Thoracic aorta (tissue), 2 donors: ENCODE data around the gene MAN2C1. TPM values are rescaled to one million over a fixed set of nuclear protein-coding genes. Genes with fewer than 3 reads are reported as not detected.

Experiments
- ATAC-seq: fragments of 150-250 bp; one replicate; pipeline ENCODE4 v1.8.0; 2017; ENCODE audit warnings: low read depth; ENCODE audit not compliant: insufficient number of reproducible peaks, low FRiP score
- DNase-seq: peaks from one replicate; pipeline ENCODE4 v3.0.0-alpha.2; 2020; ENCODE audit warnings: low spot score
- H3K27ac ChIP-seq, 2 donors: fragments of 200-600 bp; sonication (generic); 1 replicate in 1 of 2; 2 replicates in 1 of 2; pipeline ENCODE4 v1.5.1; 2016; ENCODE audit warnings: mild to moderate bottlenecking in 2 of 2, moderate library complexity in 2 of 2
- H3K27me3 ChIP-seq: fragments of 200-600 bp; sonication (generic); replicated peaks from 2 replicates; pipeline ENCODE4 v1.6.0; 2016; ENCODE audit warnings: mild to moderate bottlenecking; ENCODE audit not compliant: insufficient read depth
- H3K36me3 ChIP-seq: fragments of 200-600 bp; sonication (generic); one replicate; pipeline ENCODE4 v1.5.1; 2016
- H3K4me1 ChIP-seq, 2 donors: fragments of 200-600 bp; sonication (generic); 1 replicate in 1 of 2; 2 replicates in 1 of 2; pipeline versions ENCODE4 v1.5.1 to v1.6.0; 2016; ENCODE audit warnings: low read depth in 2 of 2, mild to moderate bottlenecking in 1 of 2; ENCODE audit not compliant: control insufficient read depth in 1 of 2
- H3K4me3 ChIP-seq: fragments of 200-600 bp; sonication (generic); 2 replicates; pipeline ENCODE4 v1.5.1; 2016; ENCODE audit warnings: mild to moderate bottlenecking
- H3K9me3 ChIP-seq: fragments of 200-600 bp; sonication (generic); 2 replicates; pipeline ENCODE4 v1.5.1; 2016
- total RNA-seq, 2 donors: library from RNA; depleted of rRNA; stranded (reverse); fragments of >200 nt; gene quantifications; one replicate each; pipeline versions ENCODE4 v1.1.0 to v1.2.3, GENCODE V29; 2016
- TF ChIP-seq, protein P1 (sequence below): fragments of 200-600 bp; sonication (generic); IDR thresholded peaks from one replicate; pipeline ENCODE4 v1.5.1; 2019; ENCODE audit warnings: antibody characterized with exemption

MAN2C1 gene
- total RNA-seq, 2 donors from 2014 or later = 394 to 471 TPM

DNA sequence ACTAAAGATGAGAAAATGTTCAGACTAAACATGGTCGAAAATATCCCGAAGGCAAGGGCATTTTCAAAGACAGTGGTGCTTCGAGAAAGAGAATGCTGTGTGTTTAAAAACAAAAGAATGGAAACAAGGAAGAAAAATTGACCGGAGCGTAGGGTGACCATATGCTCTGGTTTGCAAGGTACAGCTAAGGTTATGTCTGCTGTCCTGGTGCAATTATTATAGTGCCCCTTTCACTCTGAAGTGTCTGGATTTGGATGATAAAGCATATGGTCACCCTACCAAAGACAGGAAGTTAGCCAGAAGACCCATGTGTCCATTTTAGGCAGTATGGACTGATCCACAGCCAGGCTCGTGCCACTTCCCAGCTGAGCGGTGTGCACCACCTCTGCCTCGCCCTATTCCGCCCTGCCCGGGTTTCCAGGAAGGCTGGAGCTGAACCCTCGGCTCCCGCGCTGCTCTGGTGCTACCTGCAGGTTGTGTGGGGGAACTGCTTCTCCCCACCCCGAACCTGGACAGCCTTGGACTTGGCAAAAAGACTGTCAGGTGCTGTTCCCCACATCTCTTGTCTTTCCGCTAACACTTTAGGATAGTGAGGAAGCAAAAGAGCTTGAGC lies 60.5 kb downstream of the MAN2C1 start:
- no peaks in the 10 kb centered on the region for H3K9me3 ChIP-seq
- no peak overlapping the region for H3K27ac ChIP-seq
- no peaks in the 10 kb centered on the region for H3K36me3 ChIP-seq
- ATAC-seq (no peak), DNase-seq (no peak)
- H3K27me3 ChIP-seq = no peaks in the 10 kb centered on the region
- TF ChIP-seq, protein P1, sequence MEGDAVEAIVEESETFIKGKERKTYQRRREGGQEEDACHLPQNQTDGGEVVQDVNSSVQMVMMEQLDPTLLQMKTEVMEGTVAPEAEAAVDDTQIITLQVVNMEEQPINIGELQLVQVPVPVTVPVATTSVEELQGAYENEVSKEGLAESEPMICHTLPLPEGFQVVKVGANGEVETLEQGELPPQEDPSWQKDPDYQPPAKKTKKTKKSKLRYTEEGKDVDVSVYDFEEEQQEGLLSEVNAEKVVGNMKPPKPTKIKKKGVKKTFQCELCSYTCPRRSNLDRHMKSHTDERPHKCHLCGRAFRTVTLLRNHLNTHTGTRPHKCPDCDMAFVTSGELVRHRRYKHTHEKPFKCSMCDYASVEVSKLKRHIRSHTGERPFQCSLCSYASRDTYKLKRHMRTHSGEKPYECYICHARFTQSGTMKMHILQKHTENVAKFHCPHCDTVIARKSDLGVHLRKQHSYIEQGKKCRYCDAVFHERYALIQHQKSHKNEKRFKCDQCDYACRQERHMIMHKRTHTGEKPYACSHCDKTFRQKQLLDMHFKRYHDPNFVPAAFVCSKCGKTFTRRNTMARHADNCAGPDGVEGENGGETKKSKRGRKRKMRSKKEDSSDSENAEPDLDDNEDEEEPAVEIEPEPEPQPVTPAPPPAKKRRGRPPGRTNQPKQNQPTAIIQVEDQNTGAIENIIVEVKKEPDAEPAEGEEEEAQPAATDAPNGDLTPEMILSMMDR = no peak
- H3K4me3 ChIP-seq = no peak overlapping the region
- H3K4me1 ChIP-seq = no peaks in the 10 kb centered on the region

DNA sequence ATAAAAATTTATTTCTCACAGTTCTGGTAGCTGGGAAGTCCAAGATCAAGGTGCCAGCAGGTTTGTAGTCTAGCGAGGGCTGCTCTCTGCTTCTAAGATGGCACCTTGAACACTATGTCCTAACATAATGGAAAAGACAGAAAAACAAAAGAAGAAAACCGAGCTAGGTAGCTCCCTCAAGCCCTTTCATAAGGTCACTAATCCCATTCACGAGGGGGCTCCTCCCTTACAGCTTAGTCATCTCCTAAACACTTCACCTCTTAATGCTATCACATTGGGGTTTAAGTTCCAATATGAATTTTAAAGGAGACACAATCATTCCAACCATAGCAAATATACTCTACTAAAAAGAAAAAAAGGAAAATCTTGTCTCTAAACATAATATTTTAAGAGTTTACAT lies 62.2 kb downstream of the MAN2C1 start:
- DNase-seq (no peak), ATAC-seq (no peak)
- Histone ChIP-seq H3K9me3 (no peaks in the 10 kb centered on the region), H3K4me3 (no peak overlapping the region), H3K27me3 (no peaks in the 10 kb centered on the region), H3K27ac (no peak overlapping the region), H3K4me1 (no peaks in the 10 kb centered on the region), H3K36me3 (no peaks in the 10 kb centered on the region)
- TF ChIP-seq, protein P1 = no peak

Other genes starting within 250 kb of the MAN2C1 start
- 10 to 100 TPM; 22.7 to 45.2 TPM for gene C15orf39, start 166.7 kb downstream of the MAN2C1 start, total RNA-seq
- under 1 TPM in 1 of 2 donors, not detected in 1; 0.56 TPM for gene GOLGA6C, start 110.3 kb downstream of the MAN2C1 start, total RNA-seq
- not detected for gene GOLGA6D, start 85.8 kb downstream of the MAN2C1 start, total RNA-seq
- gene COMMD4, start 32.5 kb downstream of the MAN2C1 start, total RNA-seq = 10 to 100 TPM; 57.6 to 71.2 TPM
- gene NEIL1, start 21.6 kb downstream of the MAN2C1 start, total RNA-seq = 10 to 100 TPM; 47.8 to 62.3 TPM
- gene SIN3A, start 83.1 kb upstream of the MAN2C1 start, total RNA-seq = 10 to 100 TPM; 34.0 to 52.5 TPM
- gene PTPN9, start 210.7 kb upstream of the MAN2C1 start, total RNA-seq = 10 to 100 TPM; 19.6 to 20.9 TPM